SH-SY5Y (cell line): Measurements from ENCODE around the gene MET.

Experiments used
- GATA2 ChIP-seq: IDR thresholded peaks from 2 replicates; pipeline ENCODE4 v1.6.1; 2011; ENCODE audit warnings: mild to moderate bottlenecking, low read depth, low read length
- GATA3 ChIP-seq: IDR thresholded peaks from 2 replicates; pipeline ENCODE4 v1.6.1; 2011; ENCODE audit warnings: low read depth, mild to moderate bottlenecking, low read length, moderate library complexity

MET gene

GRCh38 chr7:116776046-116776445 is 104.0 kb downstream of the MET start:
- TF ChIP-seq GATA2 (no peak), GATA3 (no peak)

- TF ChIP-seq GATA3: no peak
- TF ChIP-seq GATA2: no peak
Observed at GRCh38 chr7:116776610-116777289, 104.8 kb downstream of the MET start.

- TF ChIP-seq GATA3: no peak
- TF ChIP-seq GATA2: no peak
Observed at GRCh38 chr7:116777651-116778281, 105.8 kb downstream of the MET start.

- TF ChIP-seq GATA2 (no peak), GATA3 (no peak)
Observed at GRCh38 chr7:116779216-116779615, 107.2 kb downstream of the MET start.

- TF ChIP-seq GATA3 (no peak), GATA2 (no peak)
Observed at GRCh38 chr7:116779931-116780330, 107.9 kb downstream of the MET start.

GRCh38 chr7:116780521-116780920 is 108.5 kb downstream of the MET start:
- TF ChIP-seq GATA3 (no peak), GATA2 (no peak)

- TF ChIP-seq GATA2: no peak
- no peak for TF ChIP-seq GATA3
Observed at GRCh38 chr7:116780966-116781365, 109.0 kb downstream of the MET start.

GRCh38 chr7:116781584-116781983 is 109.6 kb downstream of the MET start:
- TF ChIP-seq GATA2: no peak
- no peak for TF ChIP-seq GATA3

- no peak for TF ChIP-seq GATA2
- TF ChIP-seq GATA3: no peak
Observed at GRCh38 chr7:116782177-116782711, 110.2 kb downstream of the MET start.

GRCh38 chr7:116783666-116784318 is 111.8 kb downstream of the MET start:
- TF ChIP-seq GATA2 (no peak), GATA3 (no peak)

- TF ChIP-seq GATA3 (no peak), GATA2 (no peak)
Observed at GRCh38 chr7:116784647-116785046, 112.7 kb downstream of the MET start.

GRCh38 chr7:116785843-116786242 is 113.8 kb downstream of the MET start:
- TF ChIP-seq GATA2 (no peak), GATA3 (no peak)

- TF ChIP-seq GATA2 (no peak), GATA3 (no peak)
Observed at GRCh38 chr7:116786791-116787443, 114.9 kb downstream of the MET start.

- TF ChIP-seq GATA3: no peak
- TF ChIP-seq GATA2: no peak
Observed at GRCh38 chr7:116787881-116788280, 115.9 kb downstream of the MET start.

GRCh38 chr7:116788572-116789197 is 116.7 kb downstream of the MET start:
- TF ChIP-seq GATA3 (no peak), GATA2 (no peak)
